GM10847 (cell line): ENCODE results near the gene SPECC1L.

Experiments used
- POLR2A ChIP-seq: IDR thresholded peaks from 2 replicates; pipeline ENCODE4 v1.6.1; 2011; ENCODE audit not compliant: insufficient read length; ENCODE audit errors: extremely low read depth

The SPECC1L gene

DNA sequence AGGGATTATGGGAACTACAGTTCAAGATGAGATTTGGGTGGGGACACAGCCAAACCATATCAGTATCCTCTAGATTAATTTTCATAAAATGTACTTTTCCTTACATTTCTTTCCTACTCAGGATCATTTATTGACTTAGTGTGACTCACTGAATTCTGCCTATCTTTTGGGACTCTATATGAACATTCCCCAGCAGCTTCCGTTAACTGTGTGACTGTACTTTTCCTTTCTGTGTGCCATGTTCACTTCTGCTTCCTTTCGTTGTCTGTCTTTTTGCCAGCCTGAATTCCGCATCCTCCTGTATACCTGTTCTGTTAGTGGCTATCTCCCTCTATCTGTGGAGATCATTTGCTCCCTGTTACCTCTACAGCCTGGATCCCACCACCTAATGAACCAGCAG is 48.8 kb downstream of the SPECC1L start:
- TF ChIP-seq POLR2A: no peak

DNA sequence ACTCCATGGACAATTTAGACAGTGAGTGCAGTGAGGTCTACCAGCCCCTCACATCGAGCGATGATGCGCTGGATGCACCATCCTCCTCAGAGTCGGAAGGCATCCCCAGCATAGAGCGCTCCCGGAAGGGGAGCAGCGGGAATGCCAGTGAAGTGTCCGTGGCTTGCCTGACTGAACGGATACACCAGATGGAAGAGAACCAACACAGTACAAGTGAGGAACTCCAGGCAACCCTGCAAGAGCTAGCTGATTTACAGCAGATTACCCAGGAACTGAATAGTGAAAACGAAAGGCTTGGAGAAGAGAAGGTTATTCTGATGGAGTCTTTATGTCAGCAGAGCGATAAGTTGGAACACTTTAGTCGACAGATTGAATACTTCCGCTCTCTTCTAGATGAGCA is 51.4 kb downstream of the SPECC1L start:
- no peak for TF ChIP-seq POLR2A

DNA sequence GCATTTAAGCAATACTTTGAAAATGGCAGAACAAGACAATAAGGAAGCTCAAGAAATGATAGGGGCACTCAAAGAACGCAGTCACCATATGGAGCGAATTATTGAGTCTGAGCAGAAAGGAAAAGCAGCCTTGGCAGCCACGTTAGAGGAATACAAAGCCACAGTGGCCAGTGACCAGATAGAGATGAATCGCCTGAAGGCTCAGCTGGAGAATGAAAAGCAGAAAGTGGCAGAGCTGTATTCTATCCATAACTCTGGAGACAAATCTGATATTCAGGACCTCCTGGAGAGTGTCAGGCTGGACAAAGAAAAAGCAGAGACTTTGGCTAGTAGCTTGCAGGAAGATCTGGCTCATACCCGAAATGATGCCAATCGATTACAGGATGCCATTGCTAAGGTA is 51.9 kb downstream of the SPECC1L start:
- TF ChIP-seq POLR2A: no peak

DNA sequence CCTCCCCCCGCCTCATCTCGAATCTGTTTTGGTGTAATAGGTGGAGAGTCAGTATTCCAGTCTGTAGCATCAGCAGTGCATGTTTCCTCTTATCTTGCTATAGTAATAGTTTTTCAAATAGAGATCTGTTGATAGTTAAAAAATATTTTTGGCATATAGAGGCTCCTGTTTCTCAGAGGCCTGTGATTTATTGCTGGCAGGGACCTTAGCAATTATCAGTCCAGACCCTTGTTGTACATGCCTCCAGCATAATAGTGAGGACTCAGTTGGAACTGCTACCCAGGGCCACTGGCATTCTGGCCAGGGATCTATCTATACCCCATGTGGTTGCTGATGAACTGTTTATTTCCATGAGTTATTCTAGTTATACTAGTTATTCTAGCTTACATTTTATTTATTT is 52.6 kb downstream of the SPECC1L start:
- TF ChIP-seq POLR2A: no peak

GRCh38 chr22:24323695-24324094 is 53.1 kb downstream of the SPECC1L start:
- TF ChIP-seq POLR2A: no peak

DNA sequence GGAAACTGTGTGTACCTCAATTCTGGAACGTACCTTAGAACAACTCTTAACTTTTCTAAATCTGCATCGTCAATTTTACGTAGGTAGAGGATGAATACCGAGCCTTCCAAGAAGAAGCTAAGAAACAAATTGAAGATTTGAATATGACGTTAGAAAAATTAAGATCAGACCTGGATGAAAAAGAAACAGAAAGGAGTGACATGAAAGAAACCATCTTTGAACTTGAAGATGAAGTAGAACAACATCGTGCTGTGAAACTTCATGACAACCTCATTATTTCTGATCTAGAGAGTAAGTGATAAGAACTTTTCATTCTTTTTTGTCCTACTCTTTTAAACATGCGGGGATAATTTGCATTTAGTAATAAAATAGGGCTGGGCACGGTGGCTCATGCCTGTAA is 53.5 kb downstream of the SPECC1L start:
- no peak for TF ChIP-seq POLR2A

DNA sequence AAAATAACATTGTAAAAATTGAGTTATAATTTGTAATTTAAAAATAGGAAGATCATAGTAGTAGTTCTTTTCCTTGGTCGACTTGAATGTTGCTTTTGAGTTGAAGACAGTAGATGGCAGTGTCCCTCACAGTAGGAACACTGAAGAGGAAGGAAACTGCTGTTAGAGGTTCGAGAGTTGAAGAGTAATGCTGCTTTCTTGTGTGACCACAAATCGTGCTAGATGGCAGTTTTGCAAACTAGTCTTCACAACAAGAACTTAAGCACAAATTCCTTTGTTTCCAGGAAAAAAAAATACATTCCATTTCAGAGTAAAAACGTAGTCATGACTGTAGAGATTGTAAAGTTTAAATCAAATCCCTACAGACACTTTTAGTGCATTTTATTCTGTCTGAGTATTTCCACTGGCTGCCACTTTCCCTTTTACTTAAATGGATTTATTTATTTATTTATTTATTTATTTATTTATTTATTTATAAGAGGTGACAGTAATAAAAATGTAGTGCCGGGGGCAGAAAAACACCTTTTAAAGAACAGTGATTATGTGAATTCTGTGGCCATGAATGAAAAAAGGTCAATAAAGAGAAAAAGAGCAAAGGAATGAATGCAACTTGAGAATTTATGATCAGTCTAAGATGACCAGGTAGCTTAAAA is 54.6 kb downstream of the SPECC1L start:
- TF ChIP-seq POLR2A: no peak

GRCh38 chr22:24326266-24326665 is 55.6 kb downstream of the SPECC1L start:
- TF ChIP-seq POLR2A: no peak

GRCh38 chr22:24327832-24328231 is 57.2 kb downstream of the SPECC1L start:
- TF ChIP-seq POLR2A: no peak

- TF ChIP-seq POLR2A: no peak
These were observed 58.8 kb downstream of the SPECC1L start for GRCh38 chr22:24329453-24329852.

GRCh38 chr22:24330636-24331035 is 60.0 kb downstream of the SPECC1L start:
- TF ChIP-seq POLR2A: no peak

DNA sequence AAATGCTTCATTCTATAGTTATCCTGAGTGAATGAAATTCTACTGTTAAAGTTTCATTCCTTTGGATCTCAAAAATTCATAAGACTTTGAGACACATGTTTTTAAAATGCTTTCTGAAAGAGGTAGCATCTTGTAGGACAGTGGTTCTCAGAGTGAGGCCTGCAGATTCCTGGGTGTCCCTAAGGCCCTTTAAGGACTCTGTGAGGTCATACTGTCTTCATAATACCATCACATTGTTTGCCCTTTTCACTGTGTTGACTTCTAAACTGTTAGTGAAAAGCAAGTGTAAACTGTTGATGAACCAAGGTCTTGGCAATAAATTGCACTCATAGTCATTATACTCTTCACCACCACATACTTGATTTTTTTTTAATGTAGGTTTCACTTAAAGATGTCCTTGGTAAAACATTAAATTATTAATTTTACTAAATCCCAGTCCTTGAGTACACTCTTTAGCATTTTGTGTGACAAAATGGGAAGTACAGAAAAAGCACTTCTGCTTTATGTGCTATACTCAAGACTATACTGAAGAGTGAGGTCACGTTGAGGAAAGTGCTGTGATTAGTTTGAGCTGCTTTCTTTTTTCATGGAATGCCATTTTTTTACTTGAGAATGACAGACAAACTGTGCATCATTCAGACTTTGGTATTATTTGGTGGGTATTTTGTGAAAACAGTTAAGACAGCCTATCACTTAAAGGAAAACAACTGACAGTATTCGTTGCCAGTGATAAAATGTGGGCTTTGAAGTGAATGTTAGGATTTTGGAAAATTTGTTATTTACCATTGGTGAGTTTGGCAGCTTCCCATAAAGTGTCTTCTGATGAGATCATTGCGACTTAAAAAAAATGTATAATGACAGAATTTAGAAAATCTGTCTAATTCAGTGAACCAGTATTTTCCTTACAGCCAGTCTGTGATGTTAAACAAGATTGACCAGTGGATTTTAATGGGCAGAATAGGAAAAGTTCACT is 61.1 kb downstream of the SPECC1L start:
- no peak for TF ChIP-seq POLR2A

DNA sequence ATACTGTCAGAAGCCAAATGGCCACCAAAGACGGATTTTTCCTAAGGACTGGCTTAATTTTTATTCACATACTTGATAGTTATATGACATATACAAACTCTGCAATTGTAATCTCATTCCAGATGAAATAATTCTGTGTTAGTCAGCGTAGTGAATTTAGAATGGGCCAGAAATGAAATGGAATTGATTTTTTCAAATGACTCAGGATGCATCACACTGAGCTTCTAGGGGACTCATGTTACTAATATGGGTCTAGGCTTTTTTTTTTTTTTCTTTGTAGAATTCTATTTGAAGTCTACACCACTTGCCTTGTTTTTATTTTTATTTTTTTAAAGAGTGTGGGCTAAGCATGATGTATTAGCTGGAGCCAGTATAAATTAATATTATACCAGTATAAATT is 62.7 kb downstream of the SPECC1L start:
- TF ChIP-seq POLR2A: no peak

DNA sequence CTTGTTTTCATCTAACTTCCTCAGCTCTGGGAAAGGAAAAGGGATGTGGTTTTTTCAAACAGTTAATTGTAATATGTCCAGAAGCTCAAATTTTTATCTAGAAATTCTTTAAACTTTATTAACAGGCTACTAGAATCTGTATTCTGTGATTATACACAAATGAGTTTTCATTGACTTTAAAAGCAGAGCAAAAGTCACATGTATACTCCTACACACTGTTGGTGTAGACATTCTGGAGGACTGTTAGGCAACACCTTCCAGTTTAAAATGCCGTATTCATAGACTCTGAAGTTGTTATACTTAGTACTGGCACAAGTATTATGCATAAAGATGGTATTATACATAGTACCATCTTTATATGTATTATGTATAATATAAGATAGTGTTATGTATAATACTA is 64.9 kb downstream of the SPECC1L start:
- no peak for TF ChIP-seq POLR2A

GRCh38 chr22:24337894-24338645 is 67.4 kb downstream of the SPECC1L start:
- TF ChIP-seq POLR2A: no peak
